HK-2 (cell line): ENCODE measurements around the gene UNC93B1.
"Not testable (repeated sequence)": the region's sequence is repeated elsewhere in the genome, so short reads cannot be mapped to it uniquely, and the experiment has no call there.

Experiments
- DNase-seq: peaks from one replicate; pipeline ENCODE4 v3.0.0-alpha.2; 2018; ENCODE audit not compliant: unreplicated experiment

UNC93B1 gene

GRCh38 chr11:67991347-67992121 lies 12.4 kb downstream of the UNC93B1 start:
- DNase-seq, result not testable (repeated sequence)

- DNase-seq, result not testable (repeated sequence)
Measured at GRCh38 chr11:67990546-67991346, 13.2 kb downstream of the UNC93B1 start.

- DNase-seq, result not testable (repeated sequence)
Measured at GRCh38 chr11:67985302-67985701, 18.6 kb downstream of the UNC93B1 start.

GRCh38 chr11:67983951-67984350 lies 19.9 kb downstream of the UNC93B1 start:
- DNase-seq, result no peak

- not testable (repeated sequence) for DNase-seq
Measured at GRCh38 chr11:67982255-67982857, 21.5 kb downstream of the UNC93B1 start.

- not testable (repeated sequence) for DNase-seq
Measured at GRCh38 chr11:67981226-67981625, 22.7 kb downstream of the UNC93B1 start.

- not testable (repeated sequence) for DNase-seq
Measured at GRCh38 chr11:67978766-67979418, 25.0 kb downstream of the UNC93B1 start.

- not testable (repeated sequence) for DNase-seq
Measured at GRCh38 chr11:67974746-67975145, 29.2 kb downstream of the UNC93B1 start.

GRCh38 chr11:67965830-67966348 lies 38.0 kb downstream of the UNC93B1 start:
- DNase-seq, result not testable (repeated sequence)

- DNase-seq, result not testable (repeated sequence)
Measured at GRCh38 chr11:67964746-67965145, 39.2 kb downstream of the UNC93B1 start.

- DNase-seq, result not testable (repeated sequence)
Measured at GRCh38 chr11:67963879-67964278, 40.0 kb downstream of the UNC93B1 start.

- not testable (repeated sequence) for DNase-seq
Measured at GRCh38 chr11:67963217-67963616, 40.7 kb downstream of the UNC93B1 start.

- DNase-seq, result not testable (repeated sequence)
Measured at GRCh38 chr11:67956236-67956635, 47.7 kb downstream of the UNC93B1 start.

GRCh38 chr11:67955461-67956007 lies 48.4 kb downstream of the UNC93B1 start:
- DNase-seq, result peak; percentile 74

GRCh38 chr11:67954971-67955370 lies 48.9 kb downstream of the UNC93B1 start:
- DNase-seq, result not testable (repeated sequence)

- not testable (repeated sequence) for DNase-seq
Measured at GRCh38 chr11:67954251-67954650, 49.6 kb downstream of the UNC93B1 start.

- not testable (repeated sequence) for DNase-seq
Measured at GRCh38 chr11:67950705-67951104, 53.2 kb downstream of the UNC93B1 start.

- DNase-seq, result not testable (repeated sequence)
Measured at GRCh38 chr11:67947785-67948184, 56.1 kb downstream of the UNC93B1 start.

GRCh38 chr11:67946403-67946802 lies 57.5 kb downstream of the UNC93B1 start:
- DNase-seq, result not testable (repeated sequence)

- DNase-seq, result not testable (repeated sequence)
Measured at GRCh38 chr11:67943406-67943805, 60.5 kb downstream of the UNC93B1 start.
